ENCODE measurements around the gene HMX3. TPM values are rescaled to one million over a fixed set of nuclear protein-coding genes. Genes with fewer than 3 reads are reported as not detected.

HMX3 gene
- total RNA-seq, 6 experiments from 2014 or later: not detected

- intact Hi-C loops (cut with DNase I): loop anchor here (10.0 kb wide), 2 partner anchors 245 to 415 kb away; no protein-coding TSS in a partner anchor
- ATAC-seq: peak; percentile 76 to 89 (median 88)
- Histone ChIP-seq H3K27me3 (peaks cover 33 to 83% of the 10 kb centered on the region in 2 donors), H3K9me3 (no peaks in the 10 kb centered on the region), H3K27ac (no peak overlapping the region), H3K4me3 (peak overlapping the region in 1 of 3 donors; percentile 35), H3K4me1 (peaks cover 0 to 53% (median 12%) of the 10 kb centered on the region in 4 donors), H3K36me3 (no peaks in the 10 kb centered on the region)
- 1% methylated on average over 10 of the region's 32 CpGs for WGBS (ENCODE audit: insufficient coverage, low coverage, low lambda C conversion rate, missing lambda C conversion rate)
- peak; percentile 68 to 74 (median 72) for DNase-seq
- TF ChIP-seq CTCF (IDR thresholded peaks at IDR 0.05): no peak
- no peak for TF ChIP-seq POLR2A (IDR thresholded peaks at IDR 0.05)
Measured at GRCh38 chr10:123139521-123140163, 3.9 kb downstream of the HMX3 start.

- TF ChIP-seq POLR2A (IDR thresholded peaks at IDR 0.05): no peak
- no peak for TF ChIP-seq CTCF (IDR thresholded peaks at IDR 0.05)
- intact Hi-C loops (cut with DNase I): loop anchor here in 1 of 2 donors (10.0 kb wide), 1 partner anchor 244 kb away; no protein-coding TSS in a partner anchor
- H3K4me3 ChIP-seq: peak overlapping the region in 1 of 3 donors; percentile 35
- DNase-seq (no peak), ATAC-seq (peak in 2 of 4 donors; percentile 9 to 20)
- H3K27me3 ChIP-seq: peaks cover 26 to 80% of the 10 kb centered on the region in 2 donors
- peaks cover 0 to 47% (median 9%) of the 10 kb centered on the region in 4 donors for H3K4me1 ChIP-seq
- no peaks in the 10 kb centered on the region for H3K36me3 ChIP-seq
- 1% methylated on average over 10 of the region's 43 CpGs for WGBS (ENCODE audit: insufficient coverage, low coverage, low lambda C conversion rate, missing lambda C conversion rate)
- no peak overlapping the region for H3K27ac ChIP-seq
- H3K9me3 ChIP-seq: no peaks in the 10 kb centered on the region
Measured at GRCh38 chr10:123140164-123140982, 4.6 kb downstream of the HMX3 start.

- Histone ChIP-seq H3K36me3 (no peaks in the 10 kb centered on the region), H3K27ac (no peak overlapping the region), H3K4me3 (no peak overlapping the region), H3K4me1 (peaks cover 0 to 45% (median 9%) of the 10 kb centered on the region in 4 donors), H3K9me3 (no peaks in the 10 kb centered on the region), H3K27me3 (peaks cover 27 to 79% of the 10 kb centered on the region in 2 donors)
- TF ChIP-seq POLR2A (IDR thresholded peaks at IDR 0.05) (no peak), CTCF (IDR thresholded peaks at IDR 0.05) (no peak)
- intact Hi-C loops (cut with DNase I): loop anchor here in 1 of 2 donors (10.0 kb wide), 1 partner anchor 244 kb away; no protein-coding TSS in a partner anchor
- ATAC-seq (no peak), DNase-seq (no peak)
- WGBS (ENCODE audit: insufficient coverage, low coverage, low lambda C conversion rate, missing lambda C conversion rate): 0% methylated on average over 2 of the region's 6 CpGs
Measured at GRCh38 chr10:123140983-123141390, 5.2 kb downstream of the HMX3 start.

- no peak for TF ChIP-seq POLR2A (IDR thresholded peaks at IDR 0.05)
- TF ChIP-seq CTCF (IDR thresholded peaks at IDR 0.05): no peak
- intact Hi-C loops (cut with DNase I): loop anchor here in 1 of 2 donors (10.0 kb wide), 1 partner anchor 243 kb away; no protein-coding TSS in a partner anchor
- Histone ChIP-seq H3K27ac (no peak overlapping the region), H3K36me3 (no peaks in the 10 kb centered on the region), H3K4me1 (peaks cover 0 to 36% (median 9%) of the 10 kb centered on the region in 4 donors), H3K9me3 (no peaks in the 10 kb centered on the region), H3K4me3 (no peak overlapping the region), H3K27me3 (peaks cover 31 to 79% of the 10 kb centered on the region in 2 donors)
- no peak for ATAC-seq
- 8% methylated on average over 6 of the region's 38 CpGs for WGBS (ENCODE audit: insufficient coverage, low coverage, low lambda C conversion rate, missing lambda C conversion rate)
- no peak for DNase-seq
Measured at GRCh38 chr10:123141791-123142700, 6.3 kb downstream of the HMX3 start.
